K562 (cell line): ENCODE results near the gene EPHB1.

Experiments
- CHD1 ChIP-seq: fragments of 200-600 bp; sonication (generic); IDR thresholded peaks from one replicate; pipeline ENCODE4 v1.6.1; 2012; ENCODE audit warnings: mild to moderate bottlenecking, moderate library complexity, low read length, inconsistent platforms
- EP300 ChIP-seq: IDR thresholded peaks from 2 replicates; pipeline ENCODE4 v1.6.1; 2012; ENCODE audit warnings: low read length, improper control_type of control experiment
- EZH2 ChIP-seq: IDR thresholded peaks from 2 replicates; pipeline ENCODE4 v1.6.1; 2012; ENCODE audit warnings: low read depth, mild to moderate bottlenecking, inconsistent platforms, low read length, borderline replicate concordance
- HNRNPH1 ChIP-seq: fragments of 200-400 bp; formaldehyde crosslinking; optimal IDR thresholded peaks from 2 replicates; pipeline ENCODE3; 2017; ENCODE audit warnings: low read depth, mild to moderate bottlenecking, low read length, moderate library complexity
- POLR2A ChIP-seq: fragments of 450-650 bp; conservative IDR thresholded peaks from 2 replicates; pipeline ENCODE4 v1.6.1; 2016
- SIN3A ChIP-seq, 2 experiments: fragments of 150-350 bp in 1 of 2; IDR thresholded peaks; 2 replicates each; pipeline ENCODE4 v1.6.1; 2011 to 2016; ENCODE audit warnings: borderline replicate concordance in 2 of 2, low read depth in 2 of 2, low read length in 2 of 2, mild to moderate bottlenecking in 2 of 2, moderate library complexity in 2 of 2; ENCODE audit not compliant: control insufficient read depth in 1 of 2
- ZNF274 ChIP-seq: IDR thresholded peaks from 2 replicates; pipeline ENCODE4 v1.6.1; 2011; ENCODE audit warnings: low read depth, mild to moderate bottlenecking, low read length, moderate library complexity, borderline replicate concordance
- ZNF699 ChIP-seq: fragments of 250-450 bp; sonication (Bioruptor Pico); IDR thresholded peaks from 2 replicates; pipeline ENCODE4 v1.8.0; 2021; ENCODE audit warnings: mild to moderate bottlenecking, moderate library complexity; ENCODE audit not compliant: insufficient replicate concordance
- TF ChIP-seq, protein P1 (sequence below): sonication (generic); formaldehyde crosslinking; IDR thresholded peaks from 2 replicates; pipeline ENCODE4 v1.8.1; 2023; ENCODE audit warnings: mild to moderate bottlenecking, missing genetic modification reagents

DNA sequence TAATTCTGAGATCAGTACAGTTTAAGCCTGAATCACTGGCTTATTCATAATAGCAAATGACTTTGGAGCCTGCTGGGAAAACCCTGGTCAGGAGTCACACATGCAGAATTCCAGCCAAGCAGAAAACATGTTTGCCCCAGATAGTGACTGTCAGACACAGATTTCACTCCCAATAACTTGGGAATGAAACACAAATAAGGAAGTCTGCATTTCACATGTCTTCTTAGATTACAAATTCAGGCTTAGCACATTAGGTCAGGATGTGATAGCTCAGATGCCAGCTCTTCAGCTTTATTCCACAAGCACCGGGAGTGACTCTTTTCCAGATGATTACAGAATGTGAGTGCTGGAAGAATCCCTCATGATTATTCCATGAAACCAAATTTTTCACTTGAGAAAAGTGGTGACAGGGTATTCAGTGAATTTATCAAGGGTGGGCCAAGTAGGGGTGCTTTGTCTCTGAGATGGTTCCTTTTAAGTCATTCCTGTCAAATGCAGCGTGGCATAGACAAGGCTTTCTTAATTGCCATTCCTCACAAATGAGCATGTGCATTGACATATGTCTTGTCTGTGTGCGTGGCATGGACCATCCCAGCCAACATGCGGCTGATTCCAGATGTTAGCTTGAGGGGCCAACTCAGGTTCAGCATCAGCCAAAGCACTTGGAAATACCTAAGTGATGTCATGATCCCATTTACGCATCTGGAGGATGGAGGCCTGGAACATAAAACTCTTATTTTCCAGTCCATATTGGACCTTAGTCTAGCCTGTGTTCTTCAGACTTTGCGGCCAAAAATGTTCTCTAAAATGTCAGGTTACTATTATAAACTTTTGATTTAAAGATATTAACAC is 191.0 kb downstream of the EPHB1 start:
- TF ChIP-seq HNRNPH1 (no peak), POLR2A (no peak), ZNF274 (no peak), EP300 (no peak), CHD1 (no peak), ZNF699 (CRISPR knock-in tag) (no peak), EZH2 (no peak), SIN3A (IDR thresholded peaks at IDR 0.05; ENCODE audit: borderline replicate concordance in 2 of 2, control insufficient read depth in 1 of 2, low read depth in 2 of 2, low read length in 2 of 2) (no peak)
- TF ChIP-seq, protein P1, sequence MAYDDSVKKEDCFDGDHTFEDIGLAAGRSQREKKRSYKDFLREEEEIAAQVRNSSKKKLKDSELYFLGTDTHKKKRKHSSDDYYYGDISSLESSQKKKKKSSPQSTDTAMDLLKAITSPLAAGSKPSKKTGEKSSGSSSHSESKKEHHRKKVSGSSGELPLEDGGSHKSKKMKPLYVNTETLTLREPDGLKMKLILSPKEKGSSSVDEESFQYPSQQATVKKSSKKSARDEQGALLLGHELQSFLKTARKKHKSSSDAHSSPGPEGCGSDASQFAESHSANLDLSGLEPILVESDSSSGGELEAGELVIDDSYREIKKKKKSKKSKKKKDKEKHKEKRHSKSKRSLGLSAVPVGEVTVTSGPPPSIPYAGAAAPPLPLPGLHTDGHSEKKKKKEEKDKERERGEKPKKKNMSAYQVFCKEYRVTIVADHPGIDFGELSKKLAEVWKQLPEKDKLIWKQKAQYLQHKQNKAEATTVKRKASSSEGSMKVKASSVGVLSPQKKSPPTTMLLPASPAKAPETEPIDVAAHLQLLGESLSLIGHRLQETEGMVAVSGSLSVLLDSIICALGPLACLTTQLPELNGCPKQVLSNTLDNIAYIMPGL (CRISPR knock-in tag), result no peak
